H1 (cell line): Measurements from ENCODE around the gene RNF20. TPM values are rescaled to one million over a fixed set of nuclear protein-coding genes. Genes with fewer than 3 reads are reported as not detected.

Experiments used
- CTCF ChIA-PET: fragments of 300-600 bp; sonication (Branson Sonifier 250); formaldehyde crosslinking; loops from one replicate; lab custom pipeline; 2021; ENCODE audit not compliant: partially characterized antibody; lab: Charles Lee
- POLR2A ChIA-PET: fragments of 300-600 bp; sonication (Branson Sonifier 250); formaldehyde crosslinking; loops from one replicate; lab custom pipeline; 2021; ENCODE audit warnings: inconsistent platforms; ENCODE audit not compliant: partially characterized antibody; lab: Charles Lee
- DNase-seq, 2 experiments: peaks; one replicate each; pipeline versions ENCODE4 v3.0.0 to v3.0.0-alpha.2; 2010 to 2022; ENCODE audit warnings: low spot score in 2 of 2, low read depth in 1 of 2, mixed read lengths in 1 of 2
- FAIRE-seq: peaks from 2 replicates; lab custom pipeline; 2011; peaks lifted over from hg19 to GRCh38; lab: Jason Lieb, UNC
- H2AFZ ChIP-seq: 2 replicates; pipeline ENCODE4 v1.8.1; 2012; ENCODE audit warnings: low read length, inconsistent platforms
- H2AK5ac ChIP-seq: 2 replicates; pipeline ENCODE4 v1.6.1; 2013; ENCODE audit warnings: low read depth, low read length
- H2BK120ac ChIP-seq: replicated peaks from 2 replicates; pipeline ENCODE3; 2013; ENCODE audit warnings: low read depth, low read length, inconsistent platforms
- H2BK12ac ChIP-seq: 2 replicates; pipeline ENCODE4 v1.6.1; 2013; ENCODE audit warnings: low read depth, low read length
- H2BK15ac ChIP-seq: 2 replicates; pipeline ENCODE4 v1.6.1; 2013; ENCODE audit warnings: low read length
- H2BK20ac ChIP-seq: 2 replicates; pipeline ENCODE4 v1.6.1; 2013; ENCODE audit warnings: low read length
- H2BK5ac ChIP-seq: 2 replicates; pipeline ENCODE4 v1.6.1; 2013; ENCODE audit warnings: low read depth, low read length
- H3K14ac ChIP-seq: 2 replicates; pipeline ENCODE4 v1.6.1; 2013; ENCODE audit warnings: inconsistent platforms; ENCODE audit not compliant: insufficient read length
- H3K18ac ChIP-seq: 2 replicates; pipeline ENCODE4 v1.6.1; 2013; ENCODE audit warnings: low read length; ENCODE audit errors: extremely low read depth
- H3K23ac ChIP-seq: 2 replicates; pipeline ENCODE4 v1.6.1; 2013; ENCODE audit warnings: inconsistent platforms; ENCODE audit not compliant: insufficient read length
- H3K23me2 ChIP-seq: 2 replicates; pipeline ENCODE4 v1.6.1; 2013; ENCODE audit warnings: low read depth, low read length
- H3K27ac ChIP-seq: 2 replicates; pipeline ENCODE4 v1.6.1; 2011; ENCODE audit warnings: low read depth, low read length, inconsistent platforms
- H3K27me3 ChIP-seq, 4 experiments: replicated peaks in 1 of 4; 1 replicate in 1 of 4; 2 replicates in 3 of 4; pipeline versions ENCODE4 v1.6.1 to v1.8.1; 2011 to 2013; ENCODE audit warnings: low read length in 3 of 4, mild to moderate bottlenecking in 3 of 4, inconsistent platforms in 2 of 4, mixed read lengths in 2 of 4, moderate library complexity in 1 of 4; ENCODE audit not compliant: control insufficient read depth in 3 of 4, insufficient read depth in 3 of 4; ENCODE audit errors: extremely low read depth in 1 of 4
- H3K36me3 ChIP-seq, 4 experiments: 2 replicates each; pipeline versions ENCODE4 v1.6.1 to v1.8.1; 2011 to 2013; ENCODE audit warnings: mild to moderate bottlenecking in 4 of 4, low read length in 3 of 4, moderate library complexity in 2 of 4, control low read depth in 1 of 4, inconsistent platforms in 1 of 4; ENCODE audit not compliant: insufficient read depth in 4 of 4, control insufficient read depth in 2 of 4
- H3K4ac ChIP-seq: replicated peaks from 2 replicates; pipeline ENCODE3; 2013; ENCODE audit warnings: low read length, low read depth, mixed read lengths, inconsistent platforms; ENCODE audit not compliant: insufficient read length
- H3K4me1 ChIP-seq, 4 experiments: replicated peaks in 1 of 4; 1 replicate in 1 of 4; 2 replicates in 3 of 4; pipeline versions ENCODE4 v1.6.1 to v1.8.1; 2011 to 2013; ENCODE audit warnings: low read length in 3 of 4, inconsistent platforms in 2 of 4, mixed read lengths in 1 of 4; ENCODE audit not compliant: insufficient read depth in 4 of 4, control insufficient read depth in 3 of 4
- H3K4me2 ChIP-seq, 2 experiments: 2 replicates each; pipeline versions ENCODE4 v1.6.1 to v1.8.1; 2011 to 2013; ENCODE audit warnings: low read depth in 2 of 2, low read length in 2 of 2, control low read depth in 1 of 2, inconsistent platforms in 1 of 2, mild to moderate bottlenecking in 1 of 2; ENCODE audit not compliant: insufficient read depth in 1 of 2
- H3K4me3 ChIP-seq, 4 experiments: fragments of 200-600, 300-600 bp in 1 of 4; sonication (generic), shearing (Covaris generic), sonication (Bioruptor Twin) in 1 of 4; 2 replicates each; pipeline versions ENCODE4 v1.5.1 to v1.8.1; 2011 to 2016; ENCODE audit warnings: low read length in 4 of 4, low read depth in 3 of 4, control low read depth in 2 of 4, inconsistent platforms in 2 of 4, mild to moderate bottlenecking in 2 of 4, mixed read lengths in 1 of 4, moderate library complexity in 1 of 4; ENCODE audit not compliant: insufficient read depth in 2 of 4; ENCODE audit errors: extremely low read depth in 1 of 4
- H3K56ac ChIP-seq: replicated peaks from 2 replicates; pipeline ENCODE3; 2013; ENCODE audit warnings: low read depth, mild to moderate bottlenecking, mixed read lengths, low read length, inconsistent platforms; ENCODE audit not compliant: insufficient read length
- H3K79me1 ChIP-seq: 2 replicates; pipeline ENCODE4 v1.6.1; 2013; ENCODE audit warnings: low read depth, low read length, control low read depth
- H3K79me2 ChIP-seq, 2 experiments: 2 replicates each; pipeline versions ENCODE4 v1.6.1 to v1.8.1; 2012 to 2013; ENCODE audit warnings: low read length in 2 of 2, mild to moderate bottlenecking in 2 of 2, inconsistent platforms in 1 of 2; ENCODE audit not compliant: insufficient read depth in 2 of 2, control insufficient read depth in 1 of 2
- H3K9ac ChIP-seq, 4 experiments: replicated peaks in 1 of 4; 1 replicate in 1 of 4; 2 replicates in 3 of 4; pipeline versions ENCODE4 v1.6.1 to v1.8.1; 2011 to 2013; ENCODE audit warnings: low read depth in 3 of 4, low read length in 3 of 4, control low read depth in 2 of 4, mild to moderate bottlenecking in 2 of 4, moderate library complexity in 2 of 4, inconsistent platforms in 1 of 4; ENCODE audit errors: extremely low read depth in 1 of 4
- H3K9me3 ChIP-seq, 2 experiments: 2 replicates each; pipeline versions ENCODE4 v1.6.1 to v1.8.1; 2012 to 2013; ENCODE audit warnings: mild to moderate bottlenecking in 2 of 2, moderate library complexity in 2 of 2, control low read depth in 1 of 2, inconsistent platforms in 1 of 2, low read depth in 1 of 2, low read length in 1 of 2, mixed read lengths in 1 of 2; ENCODE audit not compliant: insufficient read depth in 2 of 2
- H4K20me1 ChIP-seq, 2 experiments: replicated peaks in 1 of 2; 2 replicates each; pipeline versions ENCODE3 to v1.8.1; 2011 to 2013; ENCODE audit warnings: inconsistent platforms in 2 of 2, low read length in 2 of 2, mild to moderate bottlenecking in 1 of 2; ENCODE audit not compliant: insufficient read depth in 2 of 2, control insufficient read depth in 1 of 2
- H4K5ac ChIP-seq: 2 replicates; pipeline ENCODE4 v1.6.1; 2013; ENCODE audit warnings: low read length, low read depth, mixed read lengths, inconsistent platforms; ENCODE audit not compliant: insufficient read length
- H4K8ac ChIP-seq: 2 replicates; pipeline ENCODE4 v1.8.0; 2013; ENCODE audit warnings: mild to moderate bottlenecking, moderate library complexity, low read length, inconsistent platforms; ENCODE audit not compliant: insufficient read depth; ENCODE audit errors: extremely low read depth
- H4K91ac ChIP-seq: replicated peaks from 2 replicates; pipeline ENCODE3; 2013; ENCODE audit warnings: low read length, mixed read lengths, inconsistent platforms; ENCODE audit not compliant: insufficient read length
- MAFK ChIP-seq: IDR thresholded peaks from 2 replicates; pipeline ENCODE4 v1.6.1; 2012; ENCODE audit warnings: low read depth, mild to moderate bottlenecking, improper control_type of control experiment, low read length
- RFX5 ChIP-seq: IDR thresholded peaks from 2 replicates; pipeline ENCODE4 v1.6.1; 2011; ENCODE audit warnings: low read depth, low read length, improper control_type of control experiment, borderline replicate concordance
- TEAD4 ChIP-seq: IDR thresholded peaks from 2 replicates; pipeline ENCODE4 v1.6.1; 2012; ENCODE audit warnings: low read depth, low read length, inconsistent platforms, mixed read lengths
- WGBS, 2 experiments: shearing (Covaris generic) in 1 of 2; methylation state at CpG; one replicate each; pipeline versions ENCODE4 v1.1.6 to v1.1.7; 2013 to 2015; ENCODE audit warnings: low lambda C conversion rate in 2 of 2, mixed read lengths in 2 of 2, inconsistent platforms in 1 of 2, low coverage in 1 of 2, missing lambda C conversion rate in 1 of 2; ENCODE audit not compliant: insufficient replicate concordance in 2 of 2, insufficient coverage in 1 of 2, insufficient read length in 1 of 2; ENCODE audit errors: extremely low coverage in 1 of 2, missing lambda C conversion rate in 1 of 2; 5-methylcytosine and 5-hydroxymethylcytosine counted together
- polyA plus RNA-seq, 7 experiments: library from polyadenylated mRNA; depleted of rRNA in 3 of 7; stranded (reverse) in 5 of 7; unstranded in 2 of 7; fragments of >200 nt in 5 of 7; fragments of 200-250 nt in 2 of 7; gene quantifications; 1 replicate in 5 of 7; 2 replicates in 1 of 7; 4 replicates in 1 of 7; pipeline versions ENCODE4 v1.2.1 to v1.2.3, GENCODE V29; 2011 to 2013; ENCODE audit warnings: missing spikeins in 2 of 7, mixed read lengths in 2 of 7
- total RNA-seq: library from RNA; stranded (reverse); fragmentation: NEBNext Ultra II Directional; extraction: Animal tissue kit (Norgen Biotek cat#: 25700); gene quantifications from 2 replicates; pipeline ENCODE4 v1.2.1, GENCODE V29; 2021

RNF20 gene
- total and polyA plus RNA-seq, 2 of the 8 experiments (the other 6 are each of a cell fraction or from before 2014, with no cell fraction given): 9.4 to 65.2 TPM

DNA sequence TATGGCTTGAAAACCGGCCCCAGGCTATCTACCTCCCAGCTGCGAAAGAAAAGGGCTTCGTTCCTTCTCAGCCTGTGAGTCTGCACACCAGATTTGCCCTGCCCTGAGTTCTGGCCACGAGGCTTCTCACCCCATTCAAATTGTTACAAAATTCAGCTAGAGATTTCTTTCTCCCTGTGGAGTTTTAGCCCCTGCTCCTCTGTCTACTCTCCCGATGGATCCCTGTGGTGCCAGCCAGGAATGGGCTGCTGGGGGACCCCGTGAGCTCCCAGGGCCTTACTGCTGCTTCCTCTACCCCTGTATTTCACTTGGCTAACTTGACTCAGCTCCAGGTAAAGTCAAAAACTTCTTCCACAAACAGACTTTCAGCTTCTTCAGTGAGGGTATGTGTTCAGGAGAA is 9.3 kb upstream of the RNF20 start:
- 0 out of 2 replicates have a peak overlapping the region, but pooled peaks have one; percentile 68 for H2BK12ac ChIP-seq
- H3K56ac ChIP-seq: no peak overlapping the region
- no peak overlapping the region for H2BK15ac ChIP-seq
- H3K23me2 ChIP-seq: no peaks in the 10 kb centered on the region
- 88% methylated on average over 6 of the region's 6 CpGs; no CpG with 5 or more reads in 1 of the 2 experiments for WGBS, 2 experiments
- H2AFZ ChIP-seq: peak overlapping the region; percentile 83; the same call in 1 of the 2 replicates
- no peak overlapping the region for H4K5ac ChIP-seq
- H4K8ac ChIP-seq: no peak overlapping the region
- no peaks in the 10 kb centered on the region for H3K79me2 ChIP-seq
- no peaks in the 10 kb centered on the region for H3K27me3 ChIP-seq
- no peak overlapping the region for H2BK120ac ChIP-seq
- H2AK5ac ChIP-seq: no peak overlapping the region
- no peak overlapping the region for H3K14ac ChIP-seq
- H4K20me1 ChIP-seq: no peaks in the 10 kb centered on the region
- H2BK5ac ChIP-seq: peak overlapping the region; percentile 52; the same call in 1 of the 2 replicates
- 0 out of 2 replicates have a peak overlapping the region, but pooled peaks have one; percentile 61 for H2BK20ac ChIP-seq
- no peak overlapping the region for H3K27ac ChIP-seq
- H3K9ac ChIP-seq: no peak overlapping the region
- H3K4me1 ChIP-seq: peaks cover 0 to 8% (median 2%) of the 10 kb centered on the region in 4 experiments; a peak in 2 of 7 replicates
- H3K4me3 ChIP-seq: no peak overlapping the region
- no peak overlapping the region for H3K23ac ChIP-seq
- peak overlapping the region; percentile 48 for H3K18ac ChIP-seq
- H4K91ac ChIP-seq: no peak overlapping the region
- H3K9me3 ChIP-seq: no peaks in the 10 kb centered on the region
- no peak for TF ChIP-seq RFX5
- no peak for TF ChIP-seq TEAD4
- TF ChIP-seq MAFK: no peak
- no peak overlapping the region for H3K4me2 ChIP-seq
- H3K36me3 ChIP-seq: no peaks in the 10 kb centered on the region
- no peak overlapping the region for H3K4ac ChIP-seq
- CTCF ChIA-PET: interaction anchor here (0.7 to 26.1 kb wide), 10 partner anchors 9 to 75 kb away, joined by 3 to 447 read pairs (median 5); partner anchors contain the start of gene RNF20
- POLR2A ChIA-PET: interaction anchor here (0.8 to 1.8 kb wide), 3 partner anchors 9 to 62 kb away, joined by 3 to 6 read pairs (median 3); partner anchors contain the start of gene RNF20
- no peak for FAIRE-seq
- no peaks in the 10 kb centered on the region for H3K79me1 ChIP-seq
- no peak for DNase-seq
